SKM-1 (cell line): ENCODE measurements around the gene KMT2C.
"Not testable (repeated sequence)": the region's sequence is repeated elsewhere in the genome, so short reads cannot be mapped to it uniquely, and the experiment has no call there.

Experiments
- DNase-seq: peaks from one replicate; lab custom pipeline; 2025; ENCODE audit not compliant: unreplicated experiment; lab: John Stamatoyannopoulos, UW

KMT2C gene

GRCh38 chr7:152219556-152219955 lies 216.2 kb downstream of the KMT2C start:
- DNase-seq = not testable (repeated sequence)

DNA sequence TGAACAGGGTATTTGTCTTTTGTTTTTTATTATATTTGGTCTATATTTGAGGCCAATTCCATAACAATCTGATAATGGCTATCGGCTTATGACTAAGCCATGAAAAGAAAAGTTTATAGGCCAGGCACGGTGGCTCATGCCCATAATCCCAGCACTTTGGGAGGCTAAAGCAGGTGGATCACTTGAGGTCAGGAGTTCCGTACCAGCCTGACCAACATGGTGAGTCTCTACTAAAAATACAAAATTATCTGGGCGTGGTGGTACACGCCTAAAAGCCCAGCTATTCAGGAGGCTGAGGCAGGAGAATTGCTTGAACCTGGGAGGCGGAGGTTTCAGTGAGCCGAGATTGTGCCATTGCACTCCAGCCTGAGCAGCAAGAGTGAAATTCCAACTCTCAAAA lies 227.0 kb downstream of the KMT2C start:
- DNase-seq = not testable (repeated sequence)

DNA sequence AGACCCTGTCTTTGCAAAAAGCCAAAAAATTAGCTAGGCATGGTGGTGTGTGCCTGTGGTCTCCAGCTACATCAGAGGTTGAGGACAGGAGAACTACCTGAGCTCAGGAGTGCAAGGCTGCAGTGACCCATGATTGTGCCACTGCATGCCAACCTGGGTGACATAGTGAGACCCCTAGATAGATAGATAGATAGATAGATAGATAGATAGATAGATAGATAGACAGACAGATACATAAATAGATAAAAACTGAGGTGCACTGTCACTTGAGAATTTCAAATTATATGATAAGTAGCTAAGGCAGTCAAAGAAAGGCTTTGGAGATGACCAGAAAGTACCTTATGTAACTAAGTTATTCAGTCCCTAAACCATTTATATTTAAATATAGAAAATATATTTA lies 231.4 kb downstream of the KMT2C start:
- not testable (repeated sequence) for DNase-seq

- no peak for DNase-seq
These were observed 232.7 kb downstream of the KMT2C start for GRCh38 chr7:152203095-152203494.

DNA sequence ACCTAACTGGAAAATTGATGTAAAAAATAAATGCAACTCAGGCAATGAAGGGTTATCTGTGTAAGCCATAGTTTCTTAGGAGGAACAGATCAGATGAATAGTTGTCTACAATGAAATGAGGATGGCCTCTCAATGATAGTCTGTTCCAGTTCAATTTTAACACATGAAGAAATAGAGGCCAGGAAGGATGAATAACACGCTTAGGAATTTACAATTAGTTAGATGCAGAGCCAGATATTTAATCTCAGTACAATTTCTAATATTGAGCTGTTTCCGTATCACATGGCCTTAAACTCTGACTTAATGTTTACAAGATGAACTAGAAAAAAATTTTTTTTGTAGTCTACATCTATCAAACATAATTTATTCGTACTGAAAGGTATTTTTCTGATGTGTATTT lies 233.7 kb downstream of the KMT2C start:
- DNase-seq = no peak

- no peak for DNase-seq
These were observed 235.4 kb downstream of the KMT2C start for GRCh38 chr7:152200395-152200794.

DNA sequence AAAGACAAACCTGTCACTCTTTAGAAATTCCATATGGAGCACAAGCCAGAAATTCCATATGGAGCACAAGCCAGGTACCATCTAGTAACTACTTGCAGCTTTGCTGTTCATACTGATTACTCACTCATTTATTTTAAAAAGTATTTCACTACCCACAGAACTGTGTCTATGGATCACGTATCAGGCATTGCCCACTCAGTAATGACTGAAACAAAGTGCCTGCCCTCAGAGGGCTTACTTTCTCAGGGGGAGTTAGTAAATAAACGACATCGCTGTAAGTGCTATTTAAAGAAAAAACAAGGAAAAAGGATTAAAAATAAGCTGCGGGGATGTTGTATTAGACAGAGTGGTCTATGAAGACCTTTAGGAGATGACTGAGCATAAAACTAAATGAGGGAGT lies 239.4 kb downstream of the KMT2C start:
- no peak for DNase-seq

DNA sequence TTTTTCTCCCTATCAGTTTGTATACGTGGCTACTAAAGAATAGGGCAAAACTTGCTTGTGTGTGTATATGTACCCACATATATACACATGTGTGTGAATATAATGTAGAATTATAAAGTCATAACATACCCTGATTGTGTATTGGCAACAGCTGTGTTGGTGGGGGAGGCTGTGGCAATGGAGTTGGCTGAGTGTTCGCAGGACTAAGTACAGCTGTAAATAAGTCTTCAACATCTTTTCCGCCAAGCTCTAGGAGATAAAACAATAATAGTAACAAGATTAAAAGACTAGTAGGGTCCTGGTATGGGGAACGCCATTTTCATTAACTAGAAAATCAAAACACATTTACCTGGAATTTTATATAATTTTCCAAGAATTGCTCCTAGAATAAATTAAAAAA lies 241.9 kb downstream of the KMT2C start:
- no peak for DNase-seq

DNA sequence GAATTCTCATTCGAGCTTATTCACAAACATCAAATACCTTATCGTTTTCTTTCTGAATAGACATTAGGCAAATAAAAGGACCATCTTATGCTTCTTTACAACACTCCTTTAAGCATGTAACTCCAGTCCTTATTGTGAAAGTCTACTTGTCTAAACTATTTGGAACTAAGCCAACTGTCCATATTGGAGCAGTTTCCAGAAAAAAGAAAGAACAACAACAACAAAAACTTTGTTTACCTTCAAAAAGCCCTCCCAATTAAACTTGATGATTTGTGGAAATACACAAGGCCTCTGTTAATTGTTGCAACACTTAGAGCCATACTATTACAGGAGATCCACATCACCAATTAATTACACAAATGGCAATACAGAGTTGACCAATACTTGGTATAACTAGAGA lies 246.7 kb downstream of the KMT2C start:
- no peak for DNase-seq

DNA sequence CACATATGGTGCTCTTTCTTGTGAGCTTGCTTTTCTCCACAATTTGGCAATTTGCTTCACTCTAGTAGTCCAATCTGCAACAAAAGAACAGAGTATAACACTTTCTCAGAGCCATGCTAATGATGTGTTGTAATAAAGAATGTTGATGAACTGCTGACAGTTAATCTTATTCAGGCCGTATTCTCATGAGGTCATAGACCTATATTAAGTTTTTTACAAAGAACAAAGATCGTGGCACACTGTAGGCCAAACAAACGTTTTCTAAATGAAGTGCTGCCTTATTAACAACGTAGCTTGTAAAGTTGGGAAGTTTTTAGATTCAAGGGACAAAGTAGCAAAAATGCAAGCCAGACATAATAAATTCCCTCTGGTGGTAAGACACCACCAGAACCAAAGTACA lies 250.2 kb downstream of the KMT2C start:
- DNase-seq = no peak

- DNase-seq = no peak
These were observed 255.2 kb downstream of the KMT2C start for GRCh38 chr7:152180587-152180986.

DNA sequence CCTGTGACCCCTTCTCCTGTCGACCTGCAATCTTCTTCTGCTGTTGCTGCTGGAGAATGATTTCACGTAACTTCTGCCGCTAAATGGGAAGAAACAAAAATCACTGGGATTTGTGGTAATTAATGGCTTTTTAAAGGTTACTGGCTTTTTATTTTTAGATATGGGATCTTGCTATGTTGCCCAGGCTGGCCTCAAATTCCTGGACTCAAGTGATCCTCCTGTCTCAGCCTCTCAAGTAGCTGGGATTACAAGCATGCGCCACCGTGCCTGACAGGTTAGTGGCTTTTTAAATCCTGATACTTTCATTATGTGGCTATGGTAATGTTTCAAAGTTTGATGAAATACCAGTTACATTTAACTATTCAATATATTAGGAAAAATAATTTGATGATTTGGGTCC lies 255.8 kb downstream of the KMT2C start:
- DNase-seq = no peak

DNA sequence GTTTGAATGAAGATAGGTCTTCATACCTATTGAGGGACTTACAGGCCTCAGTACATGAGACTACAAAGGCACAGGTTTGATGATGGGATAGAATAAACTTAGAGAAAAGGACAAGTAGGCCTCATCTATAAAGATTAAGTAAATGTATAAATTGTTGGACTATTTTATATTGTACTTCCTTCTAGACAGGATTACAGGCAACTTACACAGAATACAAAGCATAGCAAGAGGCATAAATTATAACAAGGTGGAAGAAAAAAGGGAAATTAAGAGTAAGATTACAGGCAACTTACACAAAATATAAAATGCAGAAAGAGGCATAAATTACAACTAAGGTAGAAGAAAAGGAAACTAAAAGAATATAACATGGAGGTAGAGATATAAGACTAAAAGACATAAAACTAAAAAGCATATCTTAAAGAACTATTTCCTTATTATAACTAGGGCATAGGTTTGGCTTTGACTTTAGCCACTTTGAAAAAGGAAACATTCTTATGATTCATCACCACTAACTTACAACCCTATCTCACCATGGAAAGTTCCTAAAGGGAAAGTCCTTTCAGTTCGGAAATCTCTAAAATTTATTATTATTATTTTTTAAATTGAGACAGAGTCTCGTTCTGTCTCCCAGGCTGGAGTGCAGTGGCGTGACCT lies 257.3 kb downstream of the KMT2C start:
- no peak for DNase-seq

GRCh38 chr7:152177681-152178404 lies 258.0 kb downstream of the KMT2C start:
- no peak for DNase-seq

- DNase-seq = no peak
These were observed 259.0 kb downstream of the KMT2C start for GRCh38 chr7:152176797-152177196.

GRCh38 chr7:152173372-152174070 lies 262.3 kb downstream of the KMT2C start:
- DNase-seq = no peak

DNA sequence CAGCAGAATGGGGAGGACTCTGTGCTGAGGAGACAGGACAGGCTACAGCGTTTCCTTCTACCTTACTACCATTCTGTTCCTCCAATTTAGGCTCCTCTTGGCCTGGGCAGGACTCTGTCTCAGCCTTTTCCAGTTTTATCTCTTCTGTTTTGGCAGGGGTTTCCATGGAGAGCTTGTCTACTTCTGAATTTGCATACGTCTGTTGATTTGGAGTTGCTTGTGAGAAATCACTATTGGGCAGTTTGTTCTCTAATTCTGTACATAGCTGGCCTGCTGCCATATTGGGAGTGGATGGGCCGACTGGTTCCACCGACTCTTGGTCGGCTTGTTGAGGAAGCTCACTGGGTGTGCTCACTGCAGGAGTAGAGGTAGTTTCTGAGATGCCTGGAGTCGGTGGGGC lies 273.5 kb downstream of the KMT2C start:
- no peak for DNase-seq

GRCh38 chr7:152161171-152161570 lies 274.6 kb downstream of the KMT2C start:
- no peak for DNase-seq

GRCh38 chr7:152158801-152159587 lies 276.8 kb downstream of the KMT2C start:
- no peak for DNase-seq

DNA sequence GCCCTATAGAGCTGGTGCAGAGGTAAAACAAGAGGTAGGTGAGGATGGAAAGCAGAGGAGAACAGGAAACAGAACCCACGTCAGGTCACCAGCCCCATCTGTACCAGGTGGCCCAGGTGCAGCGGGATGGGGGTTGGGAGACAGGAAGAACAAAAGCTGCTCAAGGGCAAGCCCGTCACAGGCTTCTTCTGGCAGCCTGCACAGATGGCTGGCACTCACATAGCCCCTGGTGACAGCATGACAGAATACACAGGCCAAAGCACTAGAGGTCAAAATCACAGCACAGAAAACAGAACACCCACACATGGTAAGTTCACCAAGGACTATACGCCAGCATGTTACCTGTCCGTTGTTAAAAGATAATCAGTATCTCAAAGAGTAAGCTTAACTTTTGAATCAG lies 283.5 kb downstream of the KMT2C start:
- DNase-seq = no peak

DNA sequence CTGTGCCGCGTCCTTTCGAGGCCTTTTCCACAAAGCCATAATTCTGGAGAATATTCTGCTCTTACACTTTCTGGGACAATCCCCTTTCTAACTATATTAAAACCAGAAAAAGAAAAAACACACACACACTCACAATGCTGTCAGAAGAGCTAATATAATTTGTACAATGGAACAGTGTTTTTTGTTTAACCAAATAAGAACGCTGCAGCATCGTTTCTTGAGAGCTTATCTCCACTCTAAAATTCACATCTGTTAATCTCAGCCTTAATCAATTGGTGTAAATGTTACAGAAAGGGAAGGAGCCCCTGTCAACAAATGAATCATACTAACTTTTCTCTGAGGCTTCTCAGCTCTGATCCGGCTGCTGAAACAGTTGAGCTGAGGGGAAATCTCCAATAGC lies 286.4 kb downstream of the KMT2C start:
- no peak for DNase-seq
